Measurements from ENCODE around the gene POC1A.

POC1A gene

DNA sequence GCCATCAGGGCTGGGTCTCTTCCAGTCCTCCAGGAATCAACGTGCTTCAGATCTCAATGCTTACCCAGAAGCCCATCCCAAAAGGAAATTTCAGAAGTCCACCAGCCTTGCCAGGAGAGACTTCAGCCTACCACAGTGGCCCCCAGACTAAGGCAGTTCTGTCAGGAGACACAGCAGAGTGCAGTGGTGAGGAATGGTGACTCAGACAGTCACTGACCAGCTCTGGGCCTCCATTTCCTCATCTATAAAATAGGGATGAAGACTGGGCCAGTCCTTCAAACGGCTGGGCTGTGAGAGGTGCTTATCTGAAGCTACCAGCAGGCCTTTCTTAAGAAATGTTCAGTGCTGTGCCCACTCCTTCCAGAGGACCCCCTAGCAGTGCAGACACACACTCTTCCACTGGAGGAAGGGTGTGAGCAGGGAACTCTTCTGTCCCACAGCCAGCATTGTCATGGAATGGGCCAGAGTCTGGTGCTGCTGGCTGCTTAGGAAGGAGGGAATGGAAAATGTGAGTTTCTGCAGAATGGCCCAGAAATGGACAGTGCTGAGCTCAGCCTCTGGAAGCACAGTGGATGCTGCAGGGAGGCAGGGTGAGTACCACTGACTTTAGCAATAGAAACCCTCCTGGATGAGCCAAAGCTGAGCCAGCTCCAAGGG lies 56.2 kb downstream of the POC1A start:
- no peak for DNase-seq

- DNase-seq: no peak
Observed at GRCh38 chr3:52095990-52096775, 58.0 kb downstream of the POC1A start.

DNA sequence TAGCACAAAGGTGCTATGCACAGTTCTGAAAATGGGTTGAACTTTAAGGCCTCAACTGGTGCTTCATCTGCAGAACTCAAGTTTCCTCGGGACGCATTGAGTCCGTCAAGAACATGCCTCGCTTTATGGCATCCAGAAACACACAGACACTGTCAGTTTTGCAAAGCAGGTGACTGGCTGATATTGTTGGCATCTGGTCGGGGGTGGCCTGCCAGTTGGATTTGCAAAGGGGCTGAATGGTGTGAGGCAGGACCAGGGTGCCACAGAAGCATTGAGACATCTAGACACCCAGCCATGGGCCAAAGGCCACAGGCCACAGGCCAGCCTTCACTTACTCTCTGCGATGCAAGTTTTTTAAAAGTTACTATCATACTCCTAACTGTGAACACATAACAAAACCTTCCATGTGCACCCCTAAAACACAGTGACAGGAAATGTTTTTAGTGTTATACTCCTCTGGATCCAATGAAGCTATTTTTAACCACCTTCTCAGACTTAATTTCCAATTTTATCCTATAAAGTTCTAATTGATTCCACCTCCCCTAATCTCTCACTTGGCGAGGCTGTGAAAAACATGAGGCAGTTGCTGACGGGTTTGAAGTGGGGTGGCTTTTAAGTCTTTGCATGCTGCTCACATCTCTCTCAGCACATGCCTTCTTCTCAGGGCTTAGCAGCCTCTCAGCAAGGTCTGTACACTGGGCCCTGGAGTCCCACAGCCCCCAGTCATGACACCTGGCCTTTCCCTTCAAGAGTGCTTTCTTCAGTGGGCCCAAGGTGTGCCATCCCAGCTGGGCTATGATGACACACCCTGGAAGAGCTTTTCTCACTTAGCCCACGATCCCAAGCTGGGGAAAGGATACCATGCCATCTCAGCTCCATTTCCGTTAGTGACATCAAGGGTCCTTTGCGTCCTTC lies 59.4 kb downstream of the POC1A start:
- DNase-seq: no peak

- no peak for DNase-seq
Observed at GRCh38 chr3:52093756-52094545, 60.3 kb downstream of the POC1A start.

GRCh38 chr3:52092891-52093290 lies 61.3 kb downstream of the POC1A start:
- no peak for DNase-seq

- no peak for DNase-seq
Observed at GRCh38 chr3:52092271-52092660, 62.0 kb downstream of the POC1A start.

- no peak for DNase-seq
Observed at GRCh38 chr3:52091586-52092270, 62.5 kb downstream of the POC1A start.

DNA sequence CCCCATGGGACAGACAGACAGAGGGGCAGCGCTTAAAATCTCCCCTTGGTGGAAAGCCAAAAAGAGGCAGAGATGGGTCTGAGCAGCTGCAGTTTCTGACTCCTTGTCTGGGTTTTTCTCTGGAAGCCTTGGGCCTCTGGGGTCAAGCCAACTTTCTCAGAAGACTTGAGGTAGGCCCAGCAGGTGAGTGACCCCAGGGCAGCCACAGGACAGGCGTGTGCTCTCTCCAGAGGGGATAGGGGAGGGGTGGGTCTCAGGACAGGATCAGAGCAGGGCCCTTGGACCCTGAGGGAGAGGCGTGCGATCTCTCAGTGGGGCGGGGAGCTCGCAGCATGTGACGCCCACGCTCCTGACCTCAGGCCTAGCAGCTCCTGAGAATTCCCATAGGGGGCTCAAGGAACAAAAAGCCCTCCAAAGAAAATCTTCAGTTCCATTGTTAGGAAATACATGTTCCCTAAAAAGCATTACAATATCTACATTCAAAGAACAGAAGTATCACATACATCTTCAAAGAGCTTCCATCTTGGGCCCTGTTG lies 63.2 kb downstream of the POC1A start:
- no peak for DNase-seq

- DNase-seq: no peak
Observed at GRCh38 chr3:52090131-52090932, 63.9 kb downstream of the POC1A start.

DNA sequence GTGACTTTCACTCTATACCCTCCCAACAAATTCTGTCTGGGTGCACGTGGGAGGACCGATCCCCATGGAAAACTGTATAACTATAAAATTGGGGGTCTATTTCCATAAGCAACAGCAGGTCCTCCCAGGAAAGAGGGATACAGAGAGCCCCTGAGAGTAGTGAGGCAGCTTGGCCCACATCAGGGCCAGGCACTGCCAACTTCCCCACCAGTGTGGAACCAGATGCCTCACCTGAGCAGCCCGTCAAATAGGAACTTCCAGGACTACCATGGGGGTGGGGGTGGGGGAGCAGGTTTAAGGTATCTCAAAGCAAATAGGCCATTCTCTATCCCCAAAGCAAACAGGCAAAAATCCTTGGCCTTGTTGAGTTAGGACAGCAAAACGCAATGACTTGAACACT lies 64.5 kb downstream of the POC1A start:
- DNase-seq: no peak

GRCh38 chr3:52088445-52089367 lies 65.5 kb downstream of the POC1A start:
- DNase-seq: no peak

- no peak for DNase-seq
Observed at GRCh38 chr3:52087731-52088130, 66.5 kb downstream of the POC1A start.

DNA sequence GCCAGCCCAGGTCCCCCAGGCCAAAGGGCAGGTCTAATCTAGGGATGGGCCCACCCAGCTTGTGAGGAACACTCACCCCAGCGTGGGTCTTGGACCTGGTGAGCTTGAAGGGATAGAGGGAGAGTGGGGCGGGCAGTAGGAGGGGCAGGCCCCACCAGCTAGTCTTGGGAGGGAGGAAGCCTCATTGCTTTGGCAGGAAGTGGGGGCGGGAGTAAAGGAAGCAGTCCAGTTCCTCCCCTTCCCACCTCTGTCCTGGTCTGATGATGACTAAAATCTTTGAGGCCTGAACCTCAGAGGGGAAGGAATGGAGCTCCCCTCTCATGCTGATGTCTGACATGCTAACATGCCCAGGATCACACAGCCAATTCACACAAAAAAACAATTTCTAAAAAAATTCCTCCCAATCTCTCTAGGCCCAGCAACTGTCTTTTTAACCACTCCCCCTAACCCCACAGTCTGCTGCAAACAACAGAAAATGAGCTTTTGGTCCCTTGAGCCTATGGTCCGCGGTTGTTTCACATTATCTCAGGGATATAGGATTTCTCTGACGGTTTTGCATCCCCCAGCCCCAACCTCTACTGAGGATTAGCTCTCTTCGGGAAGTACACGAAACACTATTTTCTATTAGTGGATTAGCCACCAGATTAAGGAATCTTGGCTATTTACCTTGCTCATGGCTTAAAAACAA lies 67.1 kb downstream of the POC1A start:
- peak in 1 of 2 experiments; percentile 12 for DNase-seq

- no peak for DNase-seq
Observed at GRCh38 chr3:52086461-52086860, 67.8 kb downstream of the POC1A start.

DNA sequence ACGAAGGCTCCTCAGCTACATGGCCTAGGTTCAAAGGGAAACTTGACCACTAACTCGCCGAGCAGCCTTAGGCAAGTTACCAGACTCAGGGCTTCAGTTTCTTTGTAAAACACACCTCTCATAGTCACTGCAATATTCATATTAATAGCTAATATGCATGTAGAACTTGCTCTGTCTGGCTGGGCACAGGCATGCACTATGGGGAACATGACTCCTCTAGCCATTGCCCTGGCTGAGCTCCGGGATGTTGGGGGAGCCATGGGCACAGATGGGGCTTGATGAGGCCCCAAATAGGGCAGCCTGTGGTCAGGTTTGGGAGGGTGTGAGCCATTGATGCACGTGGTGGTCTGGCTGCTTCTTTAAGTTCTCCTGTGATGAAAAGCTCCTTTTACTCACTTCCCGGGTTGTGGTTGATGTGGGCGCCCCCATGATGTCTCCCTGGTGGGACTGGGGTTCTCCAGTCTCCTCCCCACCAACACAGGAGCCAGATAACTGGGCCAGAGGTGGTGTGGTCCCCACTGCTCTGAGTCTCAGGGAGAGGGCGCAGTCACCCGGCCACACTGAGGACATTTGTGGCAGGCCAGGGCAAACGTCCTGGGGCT lies 68.4 kb downstream of the POC1A start:
- DNase-seq: no peak

GRCh38 chr3:52084954-52085680 lies 69.1 kb downstream of the POC1A start:
- no peak for DNase-seq

GRCh38 chr3:52084216-52084945 lies 69.8 kb downstream of the POC1A start:
- no peak for DNase-seq
